ENCODE data around the gene GLG1. TPM values are rescaled to one million over a fixed set of nuclear protein-coding genes. Genes with fewer than 3 reads are reported as not detected.
A peak's percentile ranks its signal among the peaks of the same experiment; 100 is the strongest.

GLG1 gene
- total and polyA plus RNA-seq, 7 donors: 19.7 to 107 (median 60.1) TPM

GRCh38 chr16:74575807-74576643 is 30.9 kb downstream of the GLG1 start:
- ATAC-seq: peak; percentile 50 to 86 (median 80)
- 31 to 67% (median 33%) methylated on average over 12 of the region's 12 CpGs for WGBS, 3 donors
- H3K9me3 ChIP-seq: no peaks in the 10 kb centered on the region
- no peaks in the 10 kb centered on the region for H3K27me3 ChIP-seq (ENCODE audit: insufficient read depth in 3 of 3, low read length in 2 of 3)
- TF ChIP-seq, protein P1, sequence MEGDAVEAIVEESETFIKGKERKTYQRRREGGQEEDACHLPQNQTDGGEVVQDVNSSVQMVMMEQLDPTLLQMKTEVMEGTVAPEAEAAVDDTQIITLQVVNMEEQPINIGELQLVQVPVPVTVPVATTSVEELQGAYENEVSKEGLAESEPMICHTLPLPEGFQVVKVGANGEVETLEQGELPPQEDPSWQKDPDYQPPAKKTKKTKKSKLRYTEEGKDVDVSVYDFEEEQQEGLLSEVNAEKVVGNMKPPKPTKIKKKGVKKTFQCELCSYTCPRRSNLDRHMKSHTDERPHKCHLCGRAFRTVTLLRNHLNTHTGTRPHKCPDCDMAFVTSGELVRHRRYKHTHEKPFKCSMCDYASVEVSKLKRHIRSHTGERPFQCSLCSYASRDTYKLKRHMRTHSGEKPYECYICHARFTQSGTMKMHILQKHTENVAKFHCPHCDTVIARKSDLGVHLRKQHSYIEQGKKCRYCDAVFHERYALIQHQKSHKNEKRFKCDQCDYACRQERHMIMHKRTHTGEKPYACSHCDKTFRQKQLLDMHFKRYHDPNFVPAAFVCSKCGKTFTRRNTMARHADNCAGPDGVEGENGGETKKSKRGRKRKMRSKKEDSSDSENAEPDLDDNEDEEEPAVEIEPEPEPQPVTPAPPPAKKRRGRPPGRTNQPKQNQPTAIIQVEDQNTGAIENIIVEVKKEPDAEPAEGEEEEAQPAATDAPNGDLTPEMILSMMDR (IDR thresholded peaks at IDR 0.05): no peak
- H3K4me3 ChIP-seq: peak overlapping the region; percentile 46
- peak overlapping the region; percentile 75 for H3K27ac ChIP-seq
- H3K36me3 ChIP-seq (ENCODE audit: insufficient read depth in 1 of 2, low read depth in 1 of 2): no peaks in the 10 kb centered on the region
- H3K4me1 ChIP-seq: peaks cover 65% of the 10 kb centered on the region
- no peak for DNase-seq
- intact Hi-C loops (cut with DNase I): no loop called here

DNA sequence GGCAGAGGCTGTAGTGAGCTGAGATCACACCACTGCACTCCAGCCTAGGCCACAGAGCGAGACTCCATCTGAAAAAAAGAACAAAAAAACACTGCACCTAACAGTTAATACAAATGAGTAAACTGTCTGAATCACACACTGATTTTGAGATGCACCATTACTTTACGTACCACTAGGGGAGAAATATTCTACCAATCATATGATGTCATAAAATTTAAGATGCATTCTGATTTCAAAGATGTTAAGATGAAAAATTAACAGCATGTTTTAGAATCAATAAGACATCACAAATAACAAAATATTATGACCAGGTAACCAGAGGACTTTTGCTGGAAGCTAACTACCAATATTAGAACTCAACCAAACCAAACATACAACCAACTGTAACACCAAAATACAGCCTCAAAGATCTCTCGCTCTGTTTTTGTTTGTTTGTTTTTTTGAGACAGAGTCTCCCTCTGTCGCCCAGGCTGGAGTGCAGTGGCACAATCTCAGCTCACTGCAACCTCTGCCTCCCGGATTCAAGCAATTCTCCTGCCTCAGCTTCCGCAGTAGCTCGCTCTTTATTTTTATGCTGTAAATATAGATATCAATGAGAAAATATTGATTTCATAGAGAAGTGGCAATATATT is 31.6 kb downstream of the GLG1 start:
- Histone ChIP-seq H3K27me3 (ENCODE audit: insufficient read depth in 3 of 3, low read length in 2 of 3) (no peaks in the 10 kb centered on the region), H3K9me3 (no peaks in the 10 kb centered on the region), H3K4me1 (peaks cover 61% of the 10 kb centered on the region), H3K27ac (peak overlapping the region; percentile 75), H3K4me3 (peak overlapping the region; percentile 46), H3K36me3 (ENCODE audit: insufficient read depth in 1 of 2, low read depth in 1 of 2) (no peaks in the 10 kb centered on the region)
- TF ChIP-seq, protein P1 (IDR thresholded peaks at IDR 0.05): no peak
- ATAC-seq: peak in 3 of 4 donors; percentile 13 to 40 (median 25)
- WGBS, 3 donors: 81 to 96% (median 84%) methylated on average over 7 of the region's 7 CpGs
- intact Hi-C loops (cut with DNase I): no loop called here
- DNase-seq: no peak

DNA sequence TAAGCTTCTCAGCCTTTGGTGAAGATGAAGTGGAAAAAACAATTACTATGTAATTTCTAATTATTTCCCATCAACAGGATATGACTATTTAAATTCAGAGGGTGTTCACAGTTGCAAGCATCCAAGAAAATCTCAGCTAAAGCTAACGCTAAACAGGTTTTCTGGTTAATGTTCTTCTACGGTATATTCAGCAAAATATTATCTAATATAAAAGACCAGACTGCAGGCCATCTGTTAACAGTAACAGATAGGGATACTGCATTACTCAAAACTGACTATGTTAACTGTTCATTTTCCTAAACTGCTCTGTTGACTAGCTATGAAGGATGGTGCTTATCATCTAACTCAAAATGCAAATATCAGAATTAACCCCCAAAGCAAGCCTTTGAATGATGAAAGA is 32.8 kb downstream of the GLG1 start:
- H3K4me1 ChIP-seq: peaks cover 54% of the 10 kb centered on the region

GRCh38 chr16:74573622-74574021 is 33.3 kb downstream of the GLG1 start:
- H3K27me3 ChIP-seq (ENCODE audit: insufficient read depth in 3 of 3, low read length in 2 of 3): no peaks in the 10 kb centered on the region
- no peaks in the 10 kb centered on the region for H3K9me3 ChIP-seq
- ATAC-seq (no peak), DNase-seq (no peak)
- TF ChIP-seq, protein P1 (IDR thresholded peaks at IDR 0.05): no peak
- intact Hi-C loops (cut with DNase I): no loop called here
- H3K36me3 ChIP-seq (ENCODE audit: insufficient read depth in 1 of 2, low read depth in 1 of 2): no peaks in the 10 kb centered on the region
- no peak overlapping the region for H3K27ac ChIP-seq
- peaks cover 53% of the 10 kb centered on the region for H3K4me1 ChIP-seq
- no peak overlapping the region for H3K4me3 ChIP-seq
- WGBS, 3 donors: 81 to 86% (median 83%) methylated on average over 8 of the region's 8 CpGs

More for the DNA sequence above, 32.8 kb downstream of the GLG1 start:
- no peak overlapping the region for H3K27ac ChIP-seq
- no peaks in the 10 kb centered on the region for H3K9me3 ChIP-seq
- intact Hi-C loops (cut with DNase I): no loop called here
- no peaks in the 10 kb centered on the region for H3K36me3 ChIP-seq (ENCODE audit: insufficient read depth in 1 of 2, low read depth in 1 of 2)
- H3K4me3 ChIP-seq: no peak overlapping the region
- no peaks in the 10 kb centered on the region for H3K27me3 ChIP-seq (ENCODE audit: insufficient read depth in 3 of 3, low read length in 2 of 3)
- ATAC-seq (no peak), DNase-seq (no peak)
- 82 to 86% (median 85%) methylated on average over 2 of the region's 2 CpGs for WGBS, 3 donors
- TF ChIP-seq, protein P1 (IDR thresholded peaks at IDR 0.05): no peak

Data from psoas muscle (tissue), 8 donors.